ENCODE measurements around the gene LRRC19.

- no peak for TF ChIP-seq CTCF (tag by site-specific recombination; IDR thresholded peaks at IDR 0.05)
- no peak for TF ChIP-seq YY1 (tag by site-specific recombination; IDR thresholded peaks at IDR 0.05)
- no peak for TF ChIP-seq ZNF274 (IDR thresholded peaks at IDR 0.05; ENCODE audit: low read length)
- no peak for TF ChIP-seq ZNF274 (tag by site-specific recombination; IDR thresholded peaks at IDR 0.05; ENCODE audit: borderline replicate concordance)
- no peak for TF ChIP-seq ATF2 (tag by site-specific recombination; IDR thresholded peaks at IDR 0.05; ENCODE audit: low read depth)
- TF ChIP-seq RBAK (tag by site-specific recombination; IDR thresholded peaks at IDR 0.05): no peak
- TF ChIP-seq ZNF704 (tag by site-specific recombination; IDR thresholded peaks at IDR 0.05): no peak
- TF ChIP-seq ZNF37A (tag by site-specific recombination; IDR thresholded peaks at IDR 0.05): no peak
- TF ChIP-seq ZNF133 (tag by site-specific recombination; IDR thresholded peaks at IDR 0.05): no peak
- TF ChIP-seq ZNF26 (tag by site-specific recombination; IDR thresholded peaks at IDR 0.05): no peak
- no peak for TF ChIP-seq ZNF768 (tag by site-specific recombination; IDR thresholded peaks at IDR 0.05)
- no peak for TF ChIP-seq MZF1 (tag by site-specific recombination; IDR thresholded peaks at IDR 0.05; ENCODE audit: borderline replicate concordance)
- no peak for TF ChIP-seq HOXA7 (CRISPR knock-in tag; IDR thresholded peaks at IDR 0.05; ENCODE audit: borderline replicate concordance)
Observed at GRCh38 chr9:26947736-26948135, 57.7 kb downstream of the LRRC19 start.

Data from HEK293 (cell line).